NCI-H146 treated with DMSO at 0.1 percent for 48 hours (cell line): Measurements from ENCODE around the gene D2HGDH.
"Not testable (repeated sequence)": the region's sequence is repeated elsewhere in the genome, so short reads cannot be mapped to it uniquely, and the experiment has no call there.

Source experiments
- DNase-seq: peaks from one replicate; lab custom pipeline; 2025; ENCODE audit not compliant: unreplicated experiment; lab: John Stamatoyannopoulos, UW

D2HGDH gene

GRCh38 chr2:241804326-241805229 lies 70.1 kb downstream of the D2HGDH start:
- no peak for DNase-seq

- DNase-seq = not testable (repeated sequence)
Measured at GRCh38 chr2:241806217-241806616, 71.8 kb downstream of the D2HGDH start.

GRCh38 chr2:241808051-241808720 lies 73.8 kb downstream of the D2HGDH start:
- no peak for DNase-seq

- no peak for DNase-seq
Measured at GRCh38 chr2:241808721-241809382, 74.4 kb downstream of the D2HGDH start, which contains the start of gene NEU4. Gene NEU4, plus strand, starts transcription at chr2:241809193. Its CDS starts 5,292 bp downstream, at chr2:241814485.

- DNase-seq = no peak
Measured at GRCh38 chr2:241809383-241810306, 75.2 kb downstream of the D2HGDH start.

- DNase-seq = no peak
Measured at GRCh38 chr2:241810307-241811200, 76.1 kb downstream of the D2HGDH start.

- DNase-seq = no peak
Measured at GRCh38 chr2:241811201-241811951, 76.9 kb downstream of the D2HGDH start.

- DNase-seq = no peak
Measured at GRCh38 chr2:241811952-241812729, 77.7 kb downstream of the D2HGDH start.

- no peak for DNase-seq
Measured at GRCh38 chr2:241812730-241813643, 78.6 kb downstream of the D2HGDH start.

- DNase-seq = no peak
Measured at GRCh38 chr2:241813644-241814392, 79.4 kb downstream of the D2HGDH start.

- no peak for DNase-seq
Measured at GRCh38 chr2:241814393-241814642, 79.9 kb downstream of the D2HGDH start.

- no peak for DNase-seq
Measured at GRCh38 chr2:241814643-241815476, 80.4 kb downstream of the D2HGDH start.

- DNase-seq = no peak
Measured at GRCh38 chr2:241815477-241816430, 81.3 kb downstream of the D2HGDH start.

GRCh38 chr2:241816431-241817121 lies 82.1 kb downstream of the D2HGDH start:
- DNase-seq = no peak
